ENCODE measurements around the gene MARCHF9.

The MARCHF9 gene

GRCh38 chr12:57722716-57723629 is 31.9 kb upstream of the MARCHF9 start:
- peaks cover 24 to 36% of the 10 kb centered on the region in 2 experiments for H3K27me3 ChIP-seq (ENCODE audit: control insufficient read depth in 1 of 2, insufficient read depth in 1 of 2, low read length in 2 of 2)
- no peak overlapping the region for H3K27ac ChIP-seq (ENCODE audit: low read length, poor library complexity, severe bottlenecking)
- H4K8ac ChIP-seq (ENCODE audit: low read length) = no peak overlapping the region
- H2BK120ac ChIP-seq (ENCODE audit: low read depth, low read length) = no peak overlapping the region
- H2BK12ac ChIP-seq (ENCODE audit: low read length in 2 of 2) = no peak overlapping the region
- H4K91ac ChIP-seq (ENCODE audit: low read length) = peak overlapping the region; percentile 41
- H3K36me3 ChIP-seq (ENCODE audit: control insufficient read depth in 1 of 2, insufficient read depth in 2 of 2, low read depth in 1 of 2, low read length in 2 of 2) = peaks cover 40 to 43% of the 10 kb centered on the region in 2 experiments
- H3K4ac ChIP-seq (ENCODE audit: low read depth in 1 of 2, low read length in 2 of 2) = no peak overlapping the region
- H3K18ac ChIP-seq (ENCODE audit: low read depth in 1 of 2, low read length in 2 of 2) = no peak overlapping the region
- WGBS = 54% methylated on average over 8 of the region's 11 CpGs
- H3K9me3 ChIP-seq (ENCODE audit: control insufficient read depth, low read length) = no peaks in the 10 kb centered on the region
- no peak for DNase-seq
- H3K23ac ChIP-seq (ENCODE audit: low read length in 2 of 2) = no peak overlapping the region
- H2AFZ ChIP-seq (ENCODE audit: low read depth, low read length) = no peak overlapping the region
- H2AK5ac ChIP-seq (ENCODE audit: low read length, severe bottlenecking) = no peak overlapping the region
- no peak overlapping the region for H3K4me3 ChIP-seq (ENCODE audit: insufficient read depth in 1 of 2, low read depth in 1 of 2, low read length in 2 of 2)
- H2BK15ac ChIP-seq (ENCODE audit: low read depth, poor library complexity, severe bottlenecking) = no peak overlapping the region
- H3K9ac ChIP-seq (ENCODE audit: low read length) = no peak overlapping the region
- H3K4me1 ChIP-seq (ENCODE audit: control insufficient read depth, insufficient read depth, low read depth, low read length) = peaks cover 21% of the 10 kb centered on the region
- H3K79me1 ChIP-seq (replicated peaks; ENCODE audit: low read length, poor library complexity, severe bottlenecking) = no peaks in the 10 kb centered on the region
- H3K4me2 ChIP-seq (ENCODE audit: low read length, poor library complexity, severe bottlenecking) = no peak overlapping the region
- H2BK5ac ChIP-seq (ENCODE audit: low read depth, low read length, poor library complexity, severe bottlenecking) = no peak overlapping the region
- no peak overlapping the region for H3K14ac ChIP-seq (ENCODE audit: low read length in 2 of 2)

GRCh38 chr12:57723630-57723962 is 31.3 kb upstream of the MARCHF9 start:
- no peak overlapping the region for H2BK120ac ChIP-seq (ENCODE audit: low read depth, low read length)
- H3K36me3 ChIP-seq (ENCODE audit: control insufficient read depth in 1 of 2, insufficient read depth in 2 of 2, low read depth in 1 of 2, low read length in 2 of 2) = peaks cover 34 to 37% of the 10 kb centered on the region in 2 experiments
- H3K18ac ChIP-seq (ENCODE audit: low read depth in 1 of 2, low read length in 2 of 2) = no peak overlapping the region
- no peaks in the 10 kb centered on the region for H3K79me1 ChIP-seq (replicated peaks; ENCODE audit: low read length, poor library complexity, severe bottlenecking)
- H2AK5ac ChIP-seq (ENCODE audit: low read length, severe bottlenecking) = no peak overlapping the region
- no peak overlapping the region for H2BK15ac ChIP-seq (ENCODE audit: low read depth, poor library complexity, severe bottlenecking)
- no peak overlapping the region for H4K91ac ChIP-seq (ENCODE audit: low read length)
- H3K4me3 ChIP-seq (ENCODE audit: insufficient read depth in 1 of 2, low read depth in 1 of 2, low read length in 2 of 2) = no peak overlapping the region
- H3K4me2 ChIP-seq (ENCODE audit: low read length, poor library complexity, severe bottlenecking) = no peak overlapping the region
- H3K4ac ChIP-seq (ENCODE audit: low read depth in 1 of 2, low read length in 2 of 2) = no peak overlapping the region
- H3K4me1 ChIP-seq (ENCODE audit: control insufficient read depth, insufficient read depth, low read depth, low read length) = peaks cover 21% of the 10 kb centered on the region
- H4K8ac ChIP-seq (ENCODE audit: low read length) = no peak overlapping the region
- H3K9me3 ChIP-seq (ENCODE audit: control insufficient read depth, low read length) = no peaks in the 10 kb centered on the region
- H2BK12ac ChIP-seq (ENCODE audit: low read length in 2 of 2) = no peak overlapping the region
- H2AFZ ChIP-seq (ENCODE audit: low read depth, low read length) = no peak overlapping the region
- no peak overlapping the region for H3K23ac ChIP-seq (ENCODE audit: low read length in 2 of 2)
- H3K27me3 ChIP-seq (ENCODE audit: control insufficient read depth in 1 of 2, insufficient read depth in 1 of 2, low read length in 2 of 2) = peaks cover 31 to 43% of the 10 kb centered on the region in 2 experiments
- H3K27ac ChIP-seq (ENCODE audit: low read length, poor library complexity, severe bottlenecking) = no peak overlapping the region
- H2BK5ac ChIP-seq (ENCODE audit: low read depth, low read length, poor library complexity, severe bottlenecking) = no peak overlapping the region
- no peak for DNase-seq
- H3K14ac ChIP-seq (ENCODE audit: low read length in 2 of 2) = no peak overlapping the region
- no CpG with 5 or more reads among the region's 2 CpGs for WGBS
- H3K9ac ChIP-seq (ENCODE audit: low read length) = no peak overlapping the region

- Histone ChIP-seq H3K9me3 (ENCODE audit: control insufficient read depth, low read length) (no peaks in the 10 kb centered on the region), H3K27me3 (ENCODE audit: control insufficient read depth in 1 of 2, insufficient read depth in 1 of 2, low read length in 2 of 2) (peaks cover 34 to 46% of the 10 kb centered on the region in 2 experiments), H4K8ac (ENCODE audit: low read length) (no peak overlapping the region), H3K4me2 (ENCODE audit: low read length, poor library complexity, severe bottlenecking) (no peak overlapping the region), H3K23ac (ENCODE audit: low read length in 2 of 2) (peak overlapping the region in 1 of 2 experiments; percentile 40), H3K14ac (ENCODE audit: low read length in 2 of 2) (no peak overlapping the region), H3K4me3 (ENCODE audit: insufficient read depth in 1 of 2, low read depth in 1 of 2, low read length in 2 of 2) (no peak overlapping the region), H3K36me3 (ENCODE audit: control insufficient read depth in 1 of 2, insufficient read depth in 2 of 2, low read depth in 1 of 2, low read length in 2 of 2) (peaks cover 27 to 30% of the 10 kb centered on the region in 2 experiments), H2BK15ac (ENCODE audit: low read depth, poor library complexity, severe bottlenecking) (no peak overlapping the region), H2AK5ac (ENCODE audit: low read length, severe bottlenecking) (no peak overlapping the region), H3K27ac (ENCODE audit: low read length, poor library complexity, severe bottlenecking) (no peak overlapping the region), H3K9ac (ENCODE audit: low read length) (no peak overlapping the region), H3K4me1 (ENCODE audit: control insufficient read depth, insufficient read depth, low read depth, low read length) (peaks cover 21% of the 10 kb centered on the region), H2BK5ac (ENCODE audit: low read depth, low read length, poor library complexity, severe bottlenecking) (no peak overlapping the region), H2BK120ac (ENCODE audit: low read depth, low read length) (no peak overlapping the region), H2BK12ac (ENCODE audit: low read length in 2 of 2) (no peak overlapping the region), H2AFZ (ENCODE audit: low read depth, low read length) (no peak overlapping the region), H3K79me1 (replicated peaks; ENCODE audit: low read length, poor library complexity, severe bottlenecking) (no peaks in the 10 kb centered on the region), H4K91ac (ENCODE audit: low read length) (peak overlapping the region; percentile 19), H3K4ac (ENCODE audit: low read depth in 1 of 2, low read length in 2 of 2) (no peak overlapping the region), H3K18ac (ENCODE audit: low read depth in 1 of 2, low read length in 2 of 2) (no peak overlapping the region)
- DNase-seq = no peak
- WGBS = 80% methylated on average over 12 of the region's 12 CpGs
Measured at GRCh38 chr12:57724003-57724935, 30.6 kb upstream of the MARCHF9 start.

All from mesenchymal stem cell (in vitro differentiated cells and primary cell).